ENCODE results near the gene PFN1.

DNA sequence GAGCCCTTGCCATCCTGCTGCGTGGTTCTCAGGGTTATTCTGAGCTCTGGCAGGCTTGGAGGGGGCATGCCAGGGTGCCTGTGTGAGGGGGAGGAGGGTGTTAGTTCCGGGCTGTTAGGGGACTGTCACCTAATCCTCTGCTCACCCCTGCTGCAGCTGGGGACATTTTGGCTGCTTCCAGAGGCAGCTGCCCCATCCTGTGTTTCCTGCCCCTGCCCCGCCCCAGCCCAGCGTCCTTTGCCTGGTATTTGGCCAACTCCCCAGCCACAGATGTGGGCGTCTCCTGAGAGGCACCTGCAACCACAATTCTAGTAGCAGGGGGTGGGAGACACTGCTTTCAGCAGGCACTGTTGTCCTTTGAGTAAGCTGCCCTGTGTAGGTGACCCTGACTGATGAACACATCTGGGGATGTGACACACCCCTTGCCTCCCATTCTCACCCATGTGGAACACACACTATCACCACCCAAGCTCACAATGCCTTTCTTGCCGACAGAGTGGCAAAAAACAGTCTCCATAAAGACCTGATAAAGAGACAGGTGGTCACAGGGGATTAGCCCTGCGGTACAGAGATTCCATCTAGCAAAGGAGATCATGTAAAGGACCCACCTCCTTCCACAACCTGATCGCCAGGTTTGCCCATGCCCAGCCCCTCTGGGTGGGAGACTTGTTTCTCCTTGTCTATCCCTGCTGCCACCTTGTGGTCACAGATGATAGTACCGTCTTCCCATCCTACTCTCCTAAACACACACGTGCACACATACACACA is 45.1 kb downstream of the PFN1 start, which contains the start of gene CHRNE:
- no peak for TF ChIP-seq EZH2 (IDR thresholded peaks at IDR 0.05; ENCODE audit: insufficient read depth, low read length)
- TF ChIP-seq, protein P1, sequence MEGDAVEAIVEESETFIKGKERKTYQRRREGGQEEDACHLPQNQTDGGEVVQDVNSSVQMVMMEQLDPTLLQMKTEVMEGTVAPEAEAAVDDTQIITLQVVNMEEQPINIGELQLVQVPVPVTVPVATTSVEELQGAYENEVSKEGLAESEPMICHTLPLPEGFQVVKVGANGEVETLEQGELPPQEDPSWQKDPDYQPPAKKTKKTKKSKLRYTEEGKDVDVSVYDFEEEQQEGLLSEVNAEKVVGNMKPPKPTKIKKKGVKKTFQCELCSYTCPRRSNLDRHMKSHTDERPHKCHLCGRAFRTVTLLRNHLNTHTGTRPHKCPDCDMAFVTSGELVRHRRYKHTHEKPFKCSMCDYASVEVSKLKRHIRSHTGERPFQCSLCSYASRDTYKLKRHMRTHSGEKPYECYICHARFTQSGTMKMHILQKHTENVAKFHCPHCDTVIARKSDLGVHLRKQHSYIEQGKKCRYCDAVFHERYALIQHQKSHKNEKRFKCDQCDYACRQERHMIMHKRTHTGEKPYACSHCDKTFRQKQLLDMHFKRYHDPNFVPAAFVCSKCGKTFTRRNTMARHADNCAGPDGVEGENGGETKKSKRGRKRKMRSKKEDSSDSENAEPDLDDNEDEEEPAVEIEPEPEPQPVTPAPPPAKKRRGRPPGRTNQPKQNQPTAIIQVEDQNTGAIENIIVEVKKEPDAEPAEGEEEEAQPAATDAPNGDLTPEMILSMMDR (IDR thresholded peaks at IDR 0.05; ENCODE audit: insufficient read depth, low read depth, low read length), result peak; percentile 67
